Stomach smooth muscle (tissue), 2 donors: ENCODE measurements around the gene RPL37A.
"Not testable (repeated sequence)": the region's sequence is repeated elsewhere in the genome, so short reads cannot be mapped to it uniquely, and the experiment has no call there.

Source experiments
- H3K27ac ChIP-seq: one replicate; pipeline ENCODE4 v1.7.0; 2013; ENCODE audit warnings: mild to moderate bottlenecking, low read length, inconsistent platforms
- H3K27me3 ChIP-seq, 2 donors: one replicate each; pipeline ENCODE4 v1.7.0; 2013; ENCODE audit warnings: low read length in 2 of 2; ENCODE audit not compliant: insufficient read depth in 2 of 2, control insufficient read depth in 1 of 2
- H3K36me3 ChIP-seq, 2 donors: one replicate each; pipeline ENCODE4 v1.7.0; 2013; ENCODE audit warnings: low read length in 2 of 2; ENCODE audit not compliant: control insufficient read depth in 2 of 2, insufficient read depth in 2 of 2
- H3K4me1 ChIP-seq: one replicate; pipeline ENCODE4 v1.7.0; 2013; ENCODE audit warnings: low read length; ENCODE audit not compliant: control insufficient read depth, insufficient read depth
- H3K4me3 ChIP-seq, 2 donors: one replicate each; pipeline ENCODE4 v1.7.0; 2013; ENCODE audit warnings: low read length in 2 of 2
- H3K9ac ChIP-seq, 2 donors: one replicate each; pipeline ENCODE4 v1.7.0; 2013; ENCODE audit warnings: low read length in 2 of 2, mild to moderate bottlenecking in 1 of 2
- H3K9me3 ChIP-seq, 2 donors: one replicate each; pipeline ENCODE4 v1.7.0; 2013; ENCODE audit warnings: low read length in 2 of 2; ENCODE audit not compliant: control insufficient read depth in 2 of 2
- donor health status: healthy.
- donor health status: Pancreatic carcinoma.

RPL37A gene

GRCh38 chr2:216518566-216519119 is 20.0 kb downstream of the RPL37A start:
- not testable (repeated sequence) for H3K36me3 ChIP-seq, H3K4me3 ChIP-seq, H3K27ac ChIP-seq, H3K9ac ChIP-seq, H3K9me3 ChIP-seq, H3K27me3 ChIP-seq
- H3K4me1 ChIP-seq, result peaks cover 13% of the 10 kb centered on the region

- H3K27me3 ChIP-seq, result no peaks in the 10 kb centered on the region
- no peak overlapping the region for H3K27ac ChIP-seq
- no peaks in the 10 kb centered on the region for H3K36me3 ChIP-seq
- no peaks in the 10 kb centered on the region for H3K9me3 ChIP-seq
- no peak overlapping the region for H3K9ac ChIP-seq
- H3K4me1 ChIP-seq, result peaks cover 13% of the 10 kb centered on the region
- H3K4me3 ChIP-seq, result no peak overlapping the region
These were observed 20.6 kb downstream of the RPL37A start for GRCh38 chr2:216519154-216519762.

GRCh38 chr2:216520112-216520511 is 21.5 kb downstream of the RPL37A start:
- Histone ChIP-seq H3K4me3 (no peak overlapping the region), H3K27ac (no peak overlapping the region), H3K9me3 (no peaks in the 10 kb centered on the region), H3K27me3 (no peaks in the 10 kb centered on the region), H3K36me3 (no peaks in the 10 kb centered on the region), H3K9ac (no peak overlapping the region), H3K4me1 (peaks cover 13% of the 10 kb centered on the region)

GRCh38 chr2:216522892-216523502 is 24.4 kb downstream of the RPL37A start:
- Histone ChIP-seq H3K4me1 (peaks cover 9% of the 10 kb centered on the region), H3K36me3 (no peaks in the 10 kb centered on the region), H3K27ac (no peak overlapping the region), H3K9ac (no peak overlapping the region), H3K4me3 (no peak overlapping the region), H3K9me3 (no peaks in the 10 kb centered on the region), H3K27me3 (no peaks in the 10 kb centered on the region)

- H3K9me3 ChIP-seq, result no peaks in the 10 kb centered on the region
- no peaks in the 10 kb centered on the region for H3K36me3 ChIP-seq
- H3K4me3 ChIP-seq, result no peak overlapping the region
- no peak overlapping the region for H3K27ac ChIP-seq
- H3K4me1 ChIP-seq, result peaks cover 3% of the 10 kb centered on the region
- no peaks in the 10 kb centered on the region for H3K27me3 ChIP-seq
- H3K9ac ChIP-seq, result no peak overlapping the region
These were observed 27.3 kb downstream of the RPL37A start for GRCh38 chr2:216525972-216526371.

- Histone ChIP-seq H3K27ac (no peak overlapping the region), H3K27me3 (no peaks in the 10 kb centered on the region), H3K9me3 (no peaks in the 10 kb centered on the region), H3K9ac (no peak overlapping the region), H3K4me1 (peaks cover 3% of the 10 kb centered on the region), H3K36me3 (no peaks in the 10 kb centered on the region), H3K4me3 (no peak overlapping the region)
These were observed 28.3 kb downstream of the RPL37A start for GRCh38 chr2:216526939-216527338.

- no peaks in the 10 kb centered on the region for H3K27me3 ChIP-seq
- H3K4me3 ChIP-seq, result no peak overlapping the region
- H3K27ac ChIP-seq, result no peak overlapping the region
- no peaks in the 10 kb centered on the region for H3K9me3 ChIP-seq
- no peak overlapping the region for H3K9ac ChIP-seq
- H3K4me1 ChIP-seq, result peaks cover 3% of the 10 kb centered on the region
- no peaks in the 10 kb centered on the region for H3K36me3 ChIP-seq
These were observed 29.0 kb downstream of the RPL37A start for GRCh38 chr2:216527600-216527999.

- no peak overlapping the region for H3K27ac ChIP-seq
- H3K4me1 ChIP-seq, result peaks cover 33% of the 10 kb centered on the region
These were observed 33.9 kb downstream of the RPL37A start for GRCh38 chr2:216532562-216532961.

GRCh38 chr2:216533609-216534008 is 35.0 kb downstream of the RPL37A start:
- H3K27ac ChIP-seq, result peak overlapping the region; percentile 53
- no peak overlapping the region for H3K4me3 ChIP-seq
- H3K4me1 ChIP-seq, result peaks cover 33% of the 10 kb centered on the region

More at GRCh38 chr2:216532562-216532961, 33.9 kb downstream of the RPL37A start:
- H3K27me3 ChIP-seq, result no peaks in the 10 kb centered on the region
- H3K4me3 ChIP-seq, result no peak overlapping the region
- H3K9me3 ChIP-seq, result no peaks in the 10 kb centered on the region
- H3K36me3 ChIP-seq, result no peaks in the 10 kb centered on the region
- no peak overlapping the region for H3K9ac ChIP-seq

GRCh38 chr2:216534809-216535208 is 36.2 kb downstream of the RPL37A start:
- Histone ChIP-seq H3K4me3 (no peak overlapping the region), H3K27ac (peak overlapping the region; percentile 56), H3K36me3 (no peaks in the 10 kb centered on the region), H3K27me3 (no peaks in the 10 kb centered on the region), H3K4me1 (peaks cover 35% of the 10 kb centered on the region), H3K9me3 (no peaks in the 10 kb centered on the region), H3K9ac (peak overlapping the region; percentile 39 to 60)

More at GRCh38 chr2:216533609-216534008, 35.0 kb downstream of the RPL37A start:
- Histone ChIP-seq H3K9ac (no peak overlapping the region), H3K27me3 (no peaks in the 10 kb centered on the region), H3K9me3 (no peaks in the 10 kb centered on the region), H3K36me3 (no peaks in the 10 kb centered on the region)

GRCh38 chr2:216535454-216535995 is 36.9 kb downstream of the RPL37A start:
- Histone ChIP-seq H3K4me3 (peak overlapping the region; percentile 10 to 49), H3K9ac (peak overlapping the region in 1 of 2 donors; percentile 60), H3K36me3 (no peaks in the 10 kb centered on the region), H3K4me1 (peaks cover 42% of the 10 kb centered on the region), H3K27me3 (no peaks in the 10 kb centered on the region), H3K9me3 (no peaks in the 10 kb centered on the region), H3K27ac (peak overlapping the region; percentile 56)
